B cell (primary cell): Measurements from ENCODE around the gene LCN2. TPM values are rescaled to one million over a fixed set of nuclear protein-coding genes. Genes with fewer than 3 reads are reported as not detected.

Source experiments
- ATAC-seq: fragments of 200-7000 bp; cut with Tn5 transposase; one replicate; pipeline ENCODE4 v1.10.0; 2021; ENCODE audit warnings: low read depth, mild to moderate bottlenecking, moderate number of reproducible peaks, moderate library complexity
- CTCF ChIA-PET: fragments of 350-600 bp; sonication (Branson Sonifier 250); formaldehyde crosslinking; loops from one replicate; lab custom pipeline; 2021; ENCODE audit warnings: antibody characterized with exemption, inconsistent platforms; lab: Charles Lee
- POLR2A ChIA-PET: fragments of 350-600 bp; sonication (Branson Sonifier 250); formaldehyde crosslinking; loops from one replicate; lab custom pipeline; 2021; ENCODE audit warnings: antibody characterized with exemption; lab: Charles Lee
- DNase-seq: peaks from one replicate; pipeline ENCODE4 v3.0.0; 2013
- H2AFZ ChIP-seq: 2 replicates; pipeline ENCODE4 v1.6.1; 2012; ENCODE audit warnings: mild to moderate bottlenecking, low read depth, low read length; ENCODE audit not compliant: insufficient read depth, poor library complexity, severe bottlenecking
- H3K27ac ChIP-seq, 2 donors: 1 replicate in 1 of 2; 2 replicates in 1 of 2; pipeline ENCODE4 v1.5.1; 2012 to 2013; ENCODE audit warnings: low read length in 2 of 2, mild to moderate bottlenecking in 2 of 2, moderate library complexity in 1 of 2
- H3K27me3 ChIP-seq, 4 experiments: fragments of 200-600 bp in 1 of 4; sonication (generic) in 1 of 4; replicated peaks in 1 of 4; 1 replicate in 2 of 4; 2 replicates in 2 of 4; pipeline versions ENCODE4 v1.6.1 to v1.7.0; 2013 to 2016; ENCODE audit warnings: low read length in 3 of 4, mild to moderate bottlenecking in 2 of 4, mixed read lengths in 1 of 4, moderate library complexity in 1 of 4; ENCODE audit not compliant: insufficient read depth in 4 of 4, control insufficient read depth in 3 of 4; ENCODE audit errors: control extremely low read depth in 1 of 4
- H3K36me3 ChIP-seq, 2 experiments: replicated peaks in 1 of 2; 1 replicate in 1 of 2; 2 replicates in 1 of 2; pipeline versions ENCODE4 v1.6.1 to v1.7.1; 2013; ENCODE audit warnings: low read length in 1 of 2; ENCODE audit not compliant: insufficient read depth in 2 of 2, control insufficient read depth in 1 of 2; ENCODE audit errors: control extremely low read depth in 1 of 2, extremely low read depth in 1 of 2
- H3K4me1 ChIP-seq, 2 donors: fragments of 200-600 bp in 1 of 2; sonication (generic) in 1 of 2; 1 replicate in 1 of 2; 2 replicates in 1 of 2; pipeline versions ENCODE4 v1.5.1 to v1.6.1; 2013 to 2017; ENCODE audit warnings: low read length in 2 of 2; ENCODE audit not compliant: control insufficient read depth in 2 of 2, insufficient read depth in 2 of 2
- H3K4me2 ChIP-seq: replicated peaks from 2 replicates; pipeline ENCODE3; 2012; ENCODE audit warnings: mild to moderate bottlenecking, low read depth, low read length; ENCODE audit not compliant: poor library complexity, severe bottlenecking
- H3K4me3 ChIP-seq, 5 experiments: fragments of 200-600 bp in 1 of 5; sonication (generic) in 1 of 5; 1 replicate in 3 of 5; 2 replicates in 2 of 5; pipeline versions ENCODE4 v1.5.1 to v1.7.0; 2011 to 2016; ENCODE audit warnings: low read length in 4 of 5, mild to moderate bottlenecking in 4 of 5, low read depth in 2 of 5, control low read depth in 1 of 5, moderate library complexity in 1 of 5; ENCODE audit not compliant: insufficient read depth in 1 of 5; ENCODE audit errors: control extremely low read depth in 1 of 5, extremely low read depth in 1 of 5
- H3K79me2 ChIP-seq: fragments of 200-600 bp; sonication (generic); one replicate; pipeline ENCODE4 v1.6.0; 2016; ENCODE audit warnings: low read length; ENCODE audit not compliant: control insufficient read depth, insufficient read depth
- H3K9ac ChIP-seq: fragments of 200-600 bp; sonication (generic); 2 replicates; pipeline ENCODE4 v1.6.1; 2017; ENCODE audit warnings: mild to moderate bottlenecking, low read length, moderate library complexity
- H3K9me3 ChIP-seq, 3 donors: one replicate each; pipeline versions ENCODE4 v1.6.1 to v1.7.1; 2013; ENCODE audit warnings: low read length in 2 of 3; ENCODE audit not compliant: control insufficient read depth in 2 of 3, insufficient read depth in 1 of 3; ENCODE audit errors: control extremely low read depth in 1 of 3
- H4K20me1 ChIP-seq: 2 replicates; pipeline ENCODE4 v1.6.0; 2012; ENCODE audit warnings: mild to moderate bottlenecking, low read length; ENCODE audit not compliant: insufficient read depth, control insufficient read depth, poor library complexity, severe bottlenecking
- H3K27ac Mint-ChIP-seq: one replicate; pipeline ENCODE4 v1.8.0; 2021; ENCODE audit warnings: mixed read lengths
- H3K27me3 Mint-ChIP-seq: one replicate; pipeline ENCODE4 v1.8.0; 2021; ENCODE audit warnings: mixed read lengths
- H3K4me1 Mint-ChIP-seq: one replicate; pipeline ENCODE4 v1.8.0; 2021; ENCODE audit warnings: mixed read lengths
- H3K4me3 Mint-ChIP-seq: one replicate; pipeline ENCODE4 v1.8.0; 2021; ENCODE audit warnings: mixed read lengths
- H3K9me3 Mint-ChIP-seq: one replicate; pipeline ENCODE4 v1.8.0; 2022; ENCODE audit warnings: mixed read lengths; ENCODE audit not compliant: insufficient read depth
- CTCF ChIP-seq: fragments of 200-600 bp; IDR thresholded peaks from one replicate; pipeline ENCODE4 v1.8.0; 2022; ENCODE audit warnings: antibody characterized with exemption, mild to moderate bottlenecking
- EZH2 ChIP-seq: IDR thresholded peaks from 2 replicates; pipeline ENCODE4 v1.6.1; 2012; ENCODE audit warnings: borderline replicate concordance, low read depth, mild to moderate bottlenecking, moderate library complexity, low read length; ENCODE audit not compliant: insufficient read depth, poor library complexity, severe bottlenecking
- WGBS: methylation state at CpG from one replicate; pipeline ENCODE4 v1.1.5; 2013; ENCODE audit warnings: missing lambda C conversion rate; ENCODE audit not compliant: insufficient coverage; 5-methylcytosine and 5-hydroxymethylcytosine counted together
- intact Hi-C: fragments of 100-400 bp; cut with micrococcal nuclease; formaldehyde crosslinking; loops from one replicate; pipeline ENCODE4 v1.10.0; 2022
- polyA plus RNA-seq: library from polyadenylated mRNA; depleted of rRNA; stranded (reverse); fragments of >200 nt; gene quantifications from 2 replicates; pipeline ENCODE4 v1.2.3, GENCODE V29; 2012
- total RNA-seq, 2 donors: library from RNA; stranded (reverse); fragments of 120-200 nt in 1 of 2; gene quantifications; 1 replicate in 1 of 2; 2 replicates in 1 of 2; pipeline versions ENCODE4 v1.2.3 to v1.2.4, GENCODE V29; 2013 to 2022

Gene LCN2
- total and polyA plus RNA-seq, 2 donors (not counting 1 experiment from before 2014, with no cell fraction given), result not detected

DNA sequence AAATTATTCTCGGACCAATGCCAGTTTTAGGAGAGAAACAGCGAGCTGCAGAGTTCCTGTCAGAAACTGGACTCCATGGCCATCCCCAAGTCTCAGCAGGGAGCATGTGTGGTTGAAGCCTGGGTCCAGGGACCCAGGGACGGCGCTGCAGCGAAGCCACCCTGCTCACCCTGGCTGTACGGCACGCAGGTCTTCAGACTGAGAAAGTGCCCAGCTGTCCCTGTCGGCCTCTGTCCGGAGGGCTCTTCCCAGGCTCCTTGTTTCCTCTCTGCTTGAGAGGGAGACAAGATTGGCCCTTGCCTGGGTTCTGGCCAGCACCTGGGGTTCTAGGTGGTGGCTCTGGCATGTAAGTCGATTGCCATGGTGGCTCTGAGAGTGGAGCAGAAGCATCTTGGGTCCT lies 48.7 kb upstream of the LCN2 start:
- ATAC-seq, result no peak
- Histone ChIP-seq H3K27ac (no peak overlapping the region), H4K20me1 (peaks cover 52% of the 10 kb centered on the region), H3K4me1 (peaks cover under 1 to 10% of the 10 kb centered on the region in 2 donors), H2AFZ (no peak overlapping the region), H3K9ac (no peak overlapping the region), H3K9me3 (no peaks in the 10 kb centered on the region), H3K27me3 (no peaks in the 10 kb centered on the region), H3K36me3 (peaks cover 0 to 36% of the 10 kb centered on the region in 2 experiments), H3K4me3 (no peak overlapping the region), H3K4me2 (no peak overlapping the region), H3K79me2 (peaks cover 65% of the 10 kb centered on the region)
- intact Hi-C loops, result no loop called here
- Mint-ChIP-seq H3K27me3 (no peaks in the 10 kb centered on the region), H3K4me1 (peaks cover 13% of the 10 kb centered on the region), H3K27ac (no peak overlapping the region), H3K4me3 (no peak overlapping the region), H3K9me3 (no peaks in the 10 kb centered on the region)
- TF ChIP-seq EZH2 (no peak), CTCF (no peak)
- no peak for DNase-seq
- POLR2A ChIA-PET, result interaction anchor here (0.6 to 0.7 kb wide), 2 partner anchors 18 to 22 kb away, joined by 3 to 5 read pairs; no protein-coding TSS in a partner anchor
- 97% methylated on average over 10 of the region's 10 CpGs for WGBS
- CTCF ChIA-PET, result no interaction called here

- H3K4me1 ChIP-seq, result peaks cover 0 to 10% of the 10 kb centered on the region in 2 donors
- ChIA-PET CTCF (interaction anchor here (0.7 kb wide), 1 partner anchor 17 kb away, joined by 3 read pairs; no protein-coding TSS in a partner anchor), POLR2A (interaction anchor here (0.7 kb wide), 1 partner anchor 23 kb away, joined by 3 read pairs; no protein-coding TSS in a partner anchor)
- H3K27me3 ChIP-seq, result no peaks in the 10 kb centered on the region
- no peaks in the 10 kb centered on the region for H3K9me3 Mint-ChIP-seq
- TF ChIP-seq EZH2 (no peak), CTCF (no peak)
- no peak overlapping the region for H3K27ac Mint-ChIP-seq
- H3K4me3 ChIP-seq, result no peak overlapping the region
- no peak overlapping the region for H3K4me3 Mint-ChIP-seq
- no peak overlapping the region for H3K9ac ChIP-seq
- peaks cover 0 to 43% of the 10 kb centered on the region in 2 experiments for H3K36me3 ChIP-seq
- ATAC-seq (no peak), DNase-seq (no peak)
- H3K27ac ChIP-seq, result no peak overlapping the region
- intact Hi-C loops, result no loop called here
- no peaks in the 10 kb centered on the region for H3K9me3 ChIP-seq
- H3K4me1 Mint-ChIP-seq, result peaks cover 12% of the 10 kb centered on the region
- WGBS, result 95% methylated on average over 12 of the region's 12 CpGs
- peaks cover 64% of the 10 kb centered on the region for H3K79me2 ChIP-seq
- no peaks in the 10 kb centered on the region for H3K27me3 Mint-ChIP-seq
- no peak overlapping the region for H2AFZ ChIP-seq
- no peak overlapping the region for H3K4me2 ChIP-seq
- peaks cover 59% of the 10 kb centered on the region for H4K20me1 ChIP-seq
These were observed 48.0 kb upstream of the LCN2 start for GRCh38 chr9:128101231-128101661.
